OCI-LY7 (cell line): ENCODE results near the gene HPN.

Source experiments
- CTCF ChIP-seq: fragments of 200-600 bp; sonication (generic); conservative IDR thresholded peaks from 2 replicates; pipeline ENCODE4 v1.5.1; 2014; ENCODE audit warnings: mild to moderate bottlenecking, antibody characterized with exemption, low read length, moderate library complexity, mixed read lengths
- EZH2phosphoT487 ChIP-seq: fragments of 200-600 bp; sonication (generic); IDR thresholded peaks from 2 replicates; pipeline ENCODE4 v1.6.1; 2018; ENCODE audit warnings: low read depth, borderline replicate concordance, mild to moderate bottlenecking, mixed run types, antibody characterized with exemption, low read length, moderate library complexity, mixed read lengths

- TF ChIP-seq CTCF, result no peak
- no peak for TF ChIP-seq EZH2phosphoT487
These were observed 36.1 kb downstream of the HPN start for GRCh38 chr19:35077411-35078223.
